ENCODE results near the gene NUMBL. TPM values are rescaled to one million over a fixed set of nuclear protein-coding genes. Genes with fewer than 3 reads are reported as not detected.
A peak's percentile ranks its signal among the peaks of the same experiment; 100 is the strongest.

Gene NUMBL
- total and polyA plus RNA-seq, 2 of the 13 experiments (the other 11 are each of a cell fraction or from before 2014, with no cell fraction given) = 0.49 to 2.3 TPM

GRCh38 chr19:40718774-40719391 is 28.4 kb upstream of the NUMBL start (continued):
- TF ChIP-seq PAXIP1 (CRISPR knock-in tag; conservative IDR thresholded peaks at IDR 0.05) = peak; percentile 94
- TF ChIP-seq KLF11 (CRISPR knock-in tag; IDR thresholded peaks at IDR 0.05) = no peak
- no peak for TF ChIP-seq ZBTB14 (CRISPR knock-in tag; IDR thresholded peaks at IDR 0.05)
- peak; percentile 30; the same call in 1 of the 2 replicates for TF ChIP-seq ZNF124 (CRISPR knock-in tag; IDR thresholded peaks at IDR 0.05)
- no peak for TF ChIP-seq ZNF800 (CRISPR knock-in tag; IDR thresholded peaks at IDR 0.05)
- TF ChIP-seq FOXK1 (CRISPR knock-in tag; IDR thresholded peaks at IDR 0.05; ENCODE audit: borderline replicate concordance, low read depth) = no peak
- TF ChIP-seq STAT5B (CRISPR knock-in tag; IDR thresholded peaks at IDR 0.05) = no peak
- TF ChIP-seq ZNF558 (CRISPR knock-in tag; IDR thresholded peaks at IDR 0.05; ENCODE audit: borderline replicate concordance) = no peak; the same call in 1 of the 2 replicates
- TF ChIP-seq ZBTB8A (CRISPR knock-in tag; IDR thresholded peaks at IDR 0.05; ENCODE audit: borderline replicate concordance, low read depth) = no peak
- no peak for TF ChIP-seq MIER2 (CRISPR knock-in tag; IDR thresholded peaks at IDR 0.05)
- TF ChIP-seq NFAT5 (CRISPR knock-in tag; IDR thresholded peaks at IDR 0.05) = no peak
- TF ChIP-seq BHLHE40 (IDR thresholded peaks at IDR 0.05; ENCODE audit: low read length) = peak; percentile 76
- no peak for TF ChIP-seq JUN (CRISPR knock-in tag; IDR thresholded peaks at IDR 0.05)
- no peak for TF ChIP-seq DR1 (CRISPR knock-in tag; IDR thresholded peaks at IDR 0.05)
- no peak for TF ChIP-seq ELF1 (CRISPR knock-in tag; IDR thresholded peaks at IDR 0.05)
- TF ChIP-seq MED1 (CRISPR knock-in tag; IDR thresholded peaks at IDR 0.05) = peak; percentile 67
- TF ChIP-seq ZNF709 (CRISPR knock-in tag; IDR thresholded peaks at IDR 0.05) = 0 out of 2 replicates have a peak, but pooled peaks have one; percentile 41
- TF ChIP-seq PRMT3 (CRISPR knock-in tag; IDR thresholded peaks at IDR 0.05; ENCODE audit: borderline replicate concordance, low read depth) = no peak
- no peak for TF ChIP-seq ZNF530 (CRISPR knock-in tag; IDR thresholded peaks at IDR 0.05; ENCODE audit: low read depth)

Measured in HepG2 (cell line).